Measurements from ENCODE around the gene TIPARP.
A peak's percentile ranks its signal among the peaks of the same experiment; 100 is the strongest.

TIPARP gene

GRCh38 chr3:156675830-156676767 is 1.7 kb downstream of the TIPARP start:
- peak in 2 of 3 experiments; percentile 5 to 6 for DNase-seq (ENCODE audit: low read depth in 2 of 3, low spot score in 2 of 3)

- no peak for DNase-seq (ENCODE audit: low read depth in 2 of 3, low spot score in 2 of 3)
Observed at GRCh38 chr3:156676768-156677479, 2.5 kb downstream of the TIPARP start.

- DNase-seq (ENCODE audit: low read depth in 2 of 3, low spot score in 2 of 3) = no peak
Observed at GRCh38 chr3:156677536-156677935, 3.1 kb downstream of the TIPARP start.

DNA sequence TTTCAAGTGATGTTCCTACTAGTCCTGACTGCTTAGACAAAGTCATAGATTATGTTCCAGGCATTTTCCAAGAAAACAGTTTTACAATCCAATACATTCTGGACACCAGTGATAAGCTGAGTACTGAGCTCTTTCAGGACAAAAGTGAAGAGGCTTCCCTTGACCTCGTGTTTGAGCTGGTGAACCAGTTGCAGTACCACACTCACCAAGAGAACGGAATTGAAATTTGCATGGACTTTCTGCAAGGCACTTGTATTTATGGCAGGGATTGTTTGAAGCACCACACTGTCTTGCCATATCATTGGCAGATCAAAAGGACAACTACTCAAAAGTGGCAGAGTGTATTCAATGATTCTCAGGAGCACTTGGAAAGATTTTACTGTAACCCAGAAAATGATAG is 3.8 kb downstream of the TIPARP start:
- DNase-seq (ENCODE audit: low read depth in 2 of 3, low spot score in 2 of 3) = no peak

DNA sequence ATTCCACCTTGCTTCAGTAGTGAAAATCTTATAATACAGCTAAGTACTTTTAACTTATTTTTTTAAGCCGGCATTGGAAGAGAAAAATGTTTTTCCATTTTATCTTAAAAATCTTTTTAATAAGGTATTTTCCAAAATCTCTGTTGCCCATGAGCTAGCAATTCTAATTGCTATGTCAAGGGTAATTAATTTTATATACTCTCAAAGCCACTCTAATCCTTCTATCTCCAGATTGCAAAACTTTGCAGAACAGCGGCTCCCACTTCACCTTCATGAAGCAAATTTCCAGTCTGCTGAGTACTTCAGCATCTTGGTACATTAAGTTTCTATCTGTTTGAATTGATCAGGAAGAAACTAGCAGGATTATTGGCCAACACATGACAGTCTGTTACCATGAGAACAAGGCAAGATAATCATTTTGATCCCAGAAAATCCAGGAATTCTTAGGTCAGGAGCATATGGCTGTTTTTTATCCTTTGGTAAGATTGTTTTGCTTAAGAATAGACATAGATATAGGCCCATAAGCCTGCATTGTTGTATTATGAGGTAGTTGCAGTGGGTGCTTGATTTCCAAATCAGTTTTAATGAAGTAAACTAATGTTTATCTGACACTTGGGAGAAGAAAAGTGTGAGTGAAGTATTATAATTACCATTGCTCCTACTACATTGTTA is 6.0 kb downstream of the TIPARP start:
- no peak for DNase-seq (ENCODE audit: low read depth in 2 of 3, low spot score in 2 of 3)

DNA sequence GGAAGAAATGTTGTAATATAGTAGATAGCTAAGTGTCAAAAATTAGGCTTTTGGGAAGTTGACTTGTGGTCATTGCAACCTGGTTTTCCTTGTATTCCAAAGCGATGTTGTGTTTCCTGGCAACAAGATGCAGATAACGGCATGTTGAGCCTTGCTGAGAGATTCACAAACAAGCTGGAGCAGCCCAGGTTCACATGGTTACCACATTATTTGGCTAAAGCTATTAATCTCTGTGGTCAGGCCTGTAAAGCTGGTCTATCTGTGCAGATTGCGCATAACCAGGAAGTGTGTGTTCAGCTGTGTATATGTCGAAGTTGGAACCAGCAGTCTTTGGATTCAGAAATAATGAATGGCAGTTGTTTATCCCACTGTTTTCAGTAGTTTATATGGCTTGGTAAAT is 6.6 kb downstream of the TIPARP start:
- DNase-seq (ENCODE audit: low read depth in 2 of 3, low spot score in 2 of 3) = no peak

DNA sequence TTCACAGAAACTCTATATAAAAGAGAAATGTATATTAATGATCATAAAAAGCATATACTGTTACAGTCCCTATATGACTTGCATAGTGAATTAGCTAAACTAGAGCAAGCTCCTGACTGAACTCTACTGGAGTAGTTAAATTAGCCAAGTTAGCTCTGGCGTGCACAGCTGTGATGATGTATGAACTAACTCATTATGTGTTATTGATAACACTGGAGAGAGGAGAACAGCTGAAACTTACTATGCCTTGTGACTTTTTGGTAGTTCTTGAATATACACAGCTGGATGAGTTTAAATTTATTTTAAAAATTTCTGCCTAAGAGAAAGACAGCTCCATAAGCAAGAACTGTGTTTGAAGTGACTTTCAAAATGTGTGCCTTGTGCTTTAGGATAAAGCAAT is 8.1 kb downstream of the TIPARP start:
- no peak for DNase-seq (ENCODE audit: low read depth in 2 of 3, low spot score in 2 of 3)

- DNase-seq (ENCODE audit: low read depth in 2 of 3, low spot score in 2 of 3) = no peak
Observed at GRCh38 chr3:156682963-156683362, 8.6 kb downstream of the TIPARP start.

DNA sequence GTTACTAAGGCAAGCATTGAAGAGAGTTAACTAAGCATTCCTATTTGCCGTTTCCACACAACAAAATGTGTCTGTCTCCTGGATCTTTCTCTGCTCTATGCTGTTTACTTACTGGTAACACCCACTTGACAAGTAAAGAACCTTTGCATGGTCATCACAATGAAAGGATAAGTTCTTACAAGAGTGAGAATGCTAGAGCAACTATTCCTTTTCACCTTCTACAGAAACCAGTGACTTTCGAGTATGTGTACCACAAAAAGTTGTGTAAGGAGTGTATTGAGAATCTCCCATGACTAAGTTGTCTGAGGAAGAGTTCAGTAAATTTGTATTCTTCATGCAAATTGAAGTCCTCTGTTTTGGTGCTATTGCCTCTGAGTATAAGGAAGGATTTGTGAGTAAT is 10.8 kb downstream of the TIPARP start:
- DNase-seq (ENCODE audit: low read depth in 2 of 3, low spot score in 2 of 3) = no peak

- DNase-seq (ENCODE audit: low read depth in 2 of 3, low spot score in 2 of 3) = no peak
Observed at GRCh38 chr3:156685752-156686151, 11.4 kb downstream of the TIPARP start.

DNA sequence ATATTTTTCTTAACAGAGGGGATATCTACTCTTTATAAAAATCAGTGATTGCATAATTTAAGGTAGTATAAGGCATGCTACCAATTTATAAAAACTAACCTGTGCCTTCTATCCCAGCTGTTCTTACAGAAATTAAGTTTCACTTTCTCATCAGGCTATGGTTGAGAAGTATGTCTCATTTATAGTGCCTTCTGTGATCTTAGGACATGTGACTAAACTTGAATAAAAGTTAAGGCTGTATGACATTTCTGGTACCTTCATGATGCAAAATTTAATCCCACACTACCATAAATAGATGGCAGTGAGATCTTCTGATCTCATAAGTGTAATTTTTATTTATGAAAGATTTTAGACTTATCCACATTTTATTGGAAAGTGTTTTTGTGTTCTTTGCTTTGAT is 12.6 kb downstream of the TIPARP start:
- DNase-seq (ENCODE audit: low read depth in 2 of 3, low spot score in 2 of 3) = no peak

DNA sequence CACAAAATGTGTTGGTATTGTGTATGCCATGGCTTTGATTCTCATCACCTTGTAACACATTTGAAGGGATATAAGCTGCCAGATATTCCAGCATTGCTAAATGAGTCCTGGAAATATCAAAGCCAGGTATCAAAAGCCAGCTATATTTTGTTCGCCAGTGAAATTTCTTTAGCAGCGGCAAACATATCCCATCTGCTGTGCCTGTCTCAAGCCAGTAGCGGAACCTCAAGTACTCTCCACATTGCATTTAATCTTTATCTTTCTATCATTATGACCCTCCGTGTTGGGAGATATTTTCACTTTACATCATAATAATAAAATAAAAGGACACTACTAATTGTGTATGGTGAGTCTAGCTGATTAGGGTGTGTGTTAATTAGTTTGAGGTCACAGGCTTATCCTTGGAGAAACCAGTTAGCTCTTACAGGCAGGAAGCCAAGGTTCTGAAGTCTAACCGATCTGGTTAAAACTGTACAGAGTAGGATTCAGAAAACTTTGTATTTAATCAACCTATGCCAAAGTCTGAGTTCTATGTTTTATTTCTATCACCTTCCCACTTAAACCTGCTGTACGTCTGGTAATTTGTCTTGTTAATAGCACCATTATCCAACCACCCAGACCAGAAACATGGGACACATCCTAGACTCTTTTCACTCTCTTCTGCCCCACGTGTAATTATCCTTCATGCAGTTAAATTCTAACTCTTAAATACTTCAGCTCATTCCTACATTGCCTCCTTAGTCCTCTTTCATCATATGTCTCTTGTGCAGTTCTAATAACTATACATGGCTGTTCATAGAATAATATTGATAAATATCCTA is 14.5 kb downstream of the TIPARP start:
- DNase-seq (ENCODE audit: low read depth in 2 of 3, low spot score in 2 of 3) = no peak

GRCh38 chr3:156689608-156690007 is 15.2 kb downstream of the TIPARP start:
- DNase-seq (ENCODE audit: low read depth in 2 of 3, low spot score in 2 of 3) = no peak

DNA sequence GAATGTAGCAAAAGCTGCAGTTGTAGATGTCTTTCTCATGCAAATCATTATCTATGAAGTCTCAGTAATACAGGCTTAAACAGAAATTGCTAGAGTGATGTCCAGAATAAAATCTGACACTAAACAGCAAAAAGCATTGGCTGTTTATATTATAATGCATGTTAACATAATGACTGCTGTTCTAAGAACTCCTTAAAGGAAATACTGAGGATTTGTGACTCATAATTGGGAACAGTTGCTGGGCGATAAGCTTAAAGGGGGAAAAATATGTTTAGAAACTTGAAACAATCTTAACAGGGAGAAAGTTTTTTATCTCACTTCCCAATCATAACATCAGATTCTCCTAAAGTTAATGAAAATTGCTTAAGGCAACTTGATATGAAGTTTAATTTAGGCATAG is 17.5 kb downstream of the TIPARP start:
- DNase-seq (ENCODE audit: low read depth in 2 of 3, low spot score in 2 of 3) = no peak

GRCh38 chr3:156693166-156693565 is 18.8 kb downstream of the TIPARP start:
- DNase-seq (ENCODE audit: low read depth in 2 of 3, low spot score in 2 of 3) = no peak

GRCh38 chr3:156694536-156694935 is 20.1 kb downstream of the TIPARP start:
- DNase-seq (ENCODE audit: low read depth in 2 of 3, low spot score in 2 of 3) = no peak

GRCh38 chr3:156702367-156702766 is 28.0 kb downstream of the TIPARP start:
- no peak for DNase-seq (ENCODE audit: low read depth in 2 of 3, low spot score in 2 of 3)

- no peak for DNase-seq (ENCODE audit: low read depth in 2 of 3, low spot score in 2 of 3)
Observed at GRCh38 chr3:156704370-156705036, 30.1 kb downstream of the TIPARP start.

- no peak for DNase-seq (ENCODE audit: low read depth in 2 of 3, low spot score in 2 of 3)
Observed at GRCh38 chr3:156705761-156706616, 31.6 kb downstream of the TIPARP start.
